HCT116 (cell line): ENCODE data around the gene SLC4A11.

Source experiments
- CTCF ChIP-seq, 3 experiments: fragments of 200-600 bp in 1 of 3; sonication (generic) in 1 of 3; IDR thresholded peaks in 2 of 3; conservative IDR thresholded peaks in 1 of 3; 2 replicates each; pipeline ENCODE4 v1.5.1; 2012 to 2017; ENCODE audit warnings: low read depth in 2 of 3, low read length in 2 of 3, antibody characterized with exemption in 1 of 3, borderline replicate concordance in 1 of 3, control low read depth in 1 of 3, mild to moderate bottlenecking in 1 of 3, mixed read lengths in 1 of 3, mixed run types in 1 of 3, moderate library complexity in 1 of 3; ENCODE audit not compliant: insufficient read depth in 1 of 3
- EZH2phosphoT487 ChIP-seq: fragments of 200-600 bp; IDR thresholded peaks from 2 replicates; pipeline ENCODE4 v1.6.1; 2018; ENCODE audit warnings: antibody characterized with exemption, borderline replicate concordance
- POLR2A ChIP-seq: IDR thresholded peaks from 2 replicates; pipeline ENCODE4 v1.7.0; 2011; ENCODE audit warnings: borderline replicate concordance; ENCODE audit not compliant: insufficient read depth, insufficient read length; ENCODE audit errors: extremely low read depth
- POLR2AphosphoS5 ChIP-seq: IDR thresholded peaks from 2 replicates; pipeline ENCODE4 v1.6.1; 2011; ENCODE audit warnings: mild to moderate bottlenecking, low read depth, low read length, moderate library complexity
- REST ChIP-seq: IDR thresholded peaks from 2 replicates; pipeline ENCODE4 v1.6.1; 2012; ENCODE audit warnings: low read depth
- TF ChIP-seq, protein P1 (sequence below): IDR thresholded peaks from 2 replicates; pipeline ENCODE4 v1.6.1; 2012

GRCh38 chr20:3262566-3262965, 23.6 kb upstream of the SLC4A11 start:
- no peak for TF ChIP-seq POLR2A
- TF ChIP-seq CTCF (IDR thresholded peaks at IDR 0.05 in 2 of 3, conservative IDR thresholded peaks at IDR 0.05 in 1 of 3; ENCODE audit: borderline replicate concordance in 1 of 3, insufficient read depth in 1 of 3, low read depth in 2 of 3, low read length in 2 of 3), result no peak
- TF ChIP-seq POLR2AphosphoS5, result no peak
- TF ChIP-seq EZH2phosphoT487, result no peak
- TF ChIP-seq, protein P1, sequence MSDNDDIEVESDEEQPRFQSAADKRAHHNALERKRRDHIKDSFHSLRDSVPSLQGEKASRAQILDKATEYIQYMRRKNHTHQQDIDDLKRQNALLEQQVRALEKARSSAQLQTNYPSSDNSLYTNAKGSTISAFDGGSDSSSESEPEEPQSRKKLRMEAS, result no peak
- TF ChIP-seq REST, result no peak
